GM23338 (cell line): ENCODE measurements around the gene ZBTB39. TPM values are rescaled to one million over a fixed set of nuclear protein-coding genes. Genes with fewer than 3 reads are reported as not detected.

Experiments
- ATAC-seq: fragments of 200-7000 bp; cut with Tn5 transposase; 3 replicates; pipeline ENCODE4 v1.9.1; 2020
- DNase-seq: peaks from one replicate; pipeline ENCODE4 v3.0.0-alpha.2; 2015; ENCODE audit warnings: low spot score
- H2AFZ ChIP-seq: fragments of 200-600 bp; sonication (generic); 2 replicates; pipeline ENCODE4 v1.8.0; 2016; ENCODE audit warnings: antibody characterized with exemption, mild to moderate bottlenecking, moderate library complexity
- H3F3A ChIP-seq: fragments of 200-600 bp; sonication (generic); replicated peaks from 2 replicates; pipeline ENCODE4 v1.8.0; 2017; ENCODE audit warnings: antibody characterized with exemption, mixed run types, low read depth
- H3K27ac ChIP-seq: fragments of 200-600 bp; sonication (generic); 2 replicates; pipeline ENCODE4 v1.6.1; 2016; ENCODE audit warnings: low read depth
- H3K27me3 ChIP-seq: fragments of 200-600 bp; sonication (generic); 2 replicates; pipeline ENCODE4 v1.8.0; 2016; ENCODE audit warnings: mild to moderate bottlenecking, mixed run types, moderate library complexity; ENCODE audit not compliant: insufficient read depth
- H3K36me3 ChIP-seq: fragments of 200-600 bp; sonication (generic); 2 replicates; pipeline ENCODE4 v1.8.0; 2016; ENCODE audit warnings: mild to moderate bottlenecking; ENCODE audit not compliant: insufficient read depth
- H3K4me1 ChIP-seq: fragments of 200-600 bp; sonication (generic); 2 replicates; pipeline ENCODE4 v1.8.0; 2016; ENCODE audit warnings: mild to moderate bottlenecking, moderate library complexity; ENCODE audit not compliant: insufficient read depth
- H3K4me2 ChIP-seq: fragments of 200-600 bp; sonication (generic); 2 replicates; pipeline ENCODE4 v1.7.1; 2017; ENCODE audit warnings: mixed run types
- H3K4me3 ChIP-seq: fragments of 200-600 bp; sonication (generic); 2 replicates; pipeline ENCODE4 v1.6.1; 2016; ENCODE audit warnings: mixed run types
- H3K79me2 ChIP-seq: fragments of 200-600 bp; sonication (generic); replicated peaks from 2 replicates; pipeline ENCODE4 v1.8.0; 2017; ENCODE audit warnings: mild to moderate bottlenecking; ENCODE audit not compliant: insufficient read depth
- H3K9me2 ChIP-seq: fragments of 200-600 bp; sonication (generic); 2 replicates; pipeline ENCODE4 v1.8.0; 2017; ENCODE audit not compliant: insufficient read depth
- H4K20me1 ChIP-seq: fragments of 200-600 bp; sonication (generic); replicated peaks from 2 replicates; pipeline ENCODE4 v1.8.0; 2017; ENCODE audit warnings: mild to moderate bottlenecking; ENCODE audit not compliant: insufficient read depth
- H3K27ac Mint-ChIP-seq: 2 replicates; pipeline ENCODE4 v1.8.0; 2020; ENCODE audit warnings: inconsistent platforms, mild to moderate bottlenecking, moderate library complexity, mixed read lengths
- H3K27me3 Mint-ChIP-seq: 3 replicates; pipeline ENCODE4 v1.8.0; 2022; ENCODE audit warnings: low read depth, mild to moderate bottlenecking, moderate library complexity, mixed read lengths, inconsistent platforms; ENCODE audit not compliant: insufficient read depth, poor library complexity
- H3K36me3 Mint-ChIP-seq: 3 replicates; pipeline ENCODE4 v1.8.0; 2021; ENCODE audit warnings: low read depth, mild to moderate bottlenecking, inconsistent platforms, moderate library complexity, mixed read lengths
- H3K4me1 Mint-ChIP-seq: 3 replicates; pipeline ENCODE4 v1.8.0; 2020; ENCODE audit warnings: mild to moderate bottlenecking, inconsistent platforms, mixed read lengths
- H3K4me3 Mint-ChIP-seq: 3 replicates; pipeline ENCODE4 v1.8.0; 2021; ENCODE audit warnings: moderate library complexity, mild to moderate bottlenecking, inconsistent platforms, mixed read lengths
- H3K9me3 Mint-ChIP-seq: 3 replicates; pipeline ENCODE4 v1.8.0; 2020; ENCODE audit warnings: moderate library complexity, mild to moderate bottlenecking, inconsistent platforms, mixed read lengths
- JUNB ChIP-seq: IDR thresholded peaks from one replicate; pipeline ENCODE4 v1.6.1; 2016; ENCODE audit warnings: antibody characterized with exemption; ENCODE audit not compliant: unreplicated experiment
- ZNF114 ChIP-seq: fragments of 250-450 bp; sonication (Bioruptor Pico); IDR thresholded peaks from 2 replicates; pipeline ENCODE4 v1.5.0; 2020; ENCODE audit warnings: mild to moderate bottlenecking, moderate library complexity
- ZNF462 ChIP-seq: fragments of 250-450 bp; sonication (Bioruptor Pico); IDR thresholded peaks from 2 replicates; pipeline ENCODE4 v1.5.0; 2020; ENCODE audit warnings: mild to moderate bottlenecking, moderate library complexity
- polyA plus RNA-seq: library from polyadenylated mRNA; unstranded; fragments of >200 nt; fragmentation: Nextera tagmentation; extraction: Ambion mirVana; gene quantifications from 2 replicates; pipeline ENCODE4 v1.2.1, GENCODE V29; 2016
- total RNA-seq: library from RNA; depleted of rRNA; stranded (reverse); fragments of >200 nt; shearing (Covaris generic); gene quantifications from 2 replicates; pipeline ENCODE4 v1.2.3, GENCODE V29; 2014
- TF ChIP-seq, protein P1 (sequence below): IDR thresholded peaks from 2 replicates; pipeline ENCODE4 v1.6.1; 2016; ENCODE audit warnings: antibody characterized with exemption

Gene ZBTB39
- total and polyA plus RNA-seq, 2 experiments from 2014 or later = 6.6 to 26.7 TPM

GRCh38 chr12:57048423-57049118 is 42.2 kb upstream of the ZBTB39 start:
- Histone ChIP-seq H3K79me2 (no peaks in the 10 kb centered on the region), H3K27me3 (no peaks in the 10 kb centered on the region), H3K4me2 (no peak overlapping the region), H3K9me2 (no peaks in the 10 kb centered on the region; the same call in 1 of the 2 replicates), H3F3A (0 out of 2 replicates have a peak, but pooled peaks cover 2% of the 10 kb centered on the region), H3K4me1 (no peaks in the 10 kb centered on the region), H3K4me3 (no peak overlapping the region), H2AFZ (no peak overlapping the region), H3K36me3 (no peaks in the 10 kb centered on the region), H3K27ac (no peak overlapping the region), H4K20me1 (no peaks in the 10 kb centered on the region)
- no peak for TF ChIP-seq JUNB
- TF ChIP-seq, protein P1, sequence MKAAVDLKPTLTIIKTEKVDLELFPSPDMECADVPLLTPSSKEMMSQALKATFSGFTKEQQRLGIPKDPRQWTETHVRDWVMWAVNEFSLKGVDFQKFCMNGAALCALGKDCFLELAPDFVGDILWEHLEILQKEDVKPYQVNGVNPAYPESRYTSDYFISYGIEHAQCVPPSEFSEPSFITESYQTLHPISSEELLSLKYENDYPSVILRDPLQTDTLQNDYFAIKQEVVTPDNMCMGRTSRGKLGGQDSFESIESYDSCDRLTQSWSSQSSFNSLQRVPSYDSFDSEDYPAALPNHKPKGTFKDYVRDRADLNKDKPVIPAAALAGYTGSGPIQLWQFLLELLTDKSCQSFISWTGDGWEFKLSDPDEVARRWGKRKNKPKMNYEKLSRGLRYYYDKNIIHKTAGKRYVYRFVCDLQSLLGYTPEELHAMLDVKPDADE = no peak
- TF ChIP-seq ZNF114 (CRISPR knock-in tag) = no peak
- TF ChIP-seq ZNF462 = no peak
- DNase-seq (peak; percentile 24), ATAC-seq (peak; percentile 35)
- peaks cover 4% of the 10 kb centered on the region for H3K27me3 Mint-ChIP-seq
- no peak overlapping the region for H3K27ac Mint-ChIP-seq
- H3K4me3 Mint-ChIP-seq = no peak overlapping the region
- H3K9me3 Mint-ChIP-seq = no peaks in the 10 kb centered on the region
- peaks cover 1% of the 10 kb centered on the region; the same call in 1 of the 3 replicates for H3K36me3 Mint-ChIP-seq
- H3K4me1 Mint-ChIP-seq = peaks cover 2% of the 10 kb centered on the region; the same call in 1 of the 3 replicates
